ENCODE measurements around the gene TRAPPC2L. TPM values are rescaled to one million over a fixed set of nuclear protein-coding genes. Genes with fewer than 3 reads are reported as not detected.

Gene TRAPPC2L
- total and polyA plus RNA-seq, 4 donors, result 34.2 to 106 (median 48.5) TPM

DNA sequence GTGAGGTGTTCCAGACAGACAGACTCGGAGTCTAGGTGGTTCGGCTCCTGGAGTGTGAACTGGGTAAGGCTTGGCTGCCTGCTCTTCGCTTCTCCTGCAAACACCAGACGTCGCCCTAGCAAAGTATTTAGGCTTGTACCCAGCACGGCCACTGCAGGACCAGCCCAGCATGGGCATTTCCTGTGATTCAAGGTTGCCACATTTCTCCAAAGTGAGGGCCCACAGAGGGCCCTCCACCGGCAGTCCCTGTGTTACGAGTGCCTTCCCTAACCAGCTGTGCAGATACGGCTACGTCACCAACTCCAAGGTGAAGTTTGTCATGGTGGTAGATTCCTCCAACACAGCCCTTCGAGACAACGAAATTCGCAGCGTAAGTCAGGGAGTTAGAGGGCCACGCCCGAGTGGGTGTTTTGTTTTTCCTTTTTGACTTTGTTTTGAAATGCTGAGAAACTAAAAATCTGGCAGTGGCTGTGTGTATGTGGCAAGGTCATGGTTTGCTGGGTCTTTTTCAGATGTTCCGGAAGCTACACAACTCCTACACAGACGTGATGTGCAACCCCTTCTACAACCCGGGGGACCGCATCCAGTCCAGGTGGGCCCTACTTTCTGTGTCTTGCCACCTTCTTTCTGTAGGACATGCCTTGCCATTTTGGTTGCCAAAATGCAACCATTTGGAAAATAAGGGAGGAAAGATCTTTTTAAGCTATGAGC is 2.6 kb downstream of the TRAPPC2L start:
- no peak for DNase-seq
- Histone ChIP-seq H3K27me3 (ENCODE audit: control insufficient read depth in 3 of 3, insufficient read depth in 3 of 3, low read length in 2 of 3) (no peaks in the 10 kb centered on the region), H3K9ac (ENCODE audit: insufficient read depth in 1 of 2, low read length in 2 of 2) (no peak overlapping the region), H3K4me1 (ENCODE audit: control insufficient read depth in 5 of 5, insufficient read depth in 5 of 5, low read length in 5 of 5) (peaks cover 0 to 16% (median 7%) of the 10 kb centered on the region in 5 donors), H3K4me3 (no peak overlapping the region), H3K27ac (ENCODE audit: low read depth in 1 of 2, low read length in 1 of 2) (no peak overlapping the region), H3K9me3 (ENCODE audit: control insufficient read depth in 4 of 4, insufficient read depth in 3 of 4, low read length in 3 of 4) (no peaks in the 10 kb centered on the region), H3K36me3 (ENCODE audit: control insufficient read depth in 4 of 4, insufficient read depth in 4 of 4, low read length in 4 of 4) (peaks cover 0 to 30% (median 21%) of the 10 kb centered on the region in 4 donors)
- TF ChIP-seq, protein P1, sequence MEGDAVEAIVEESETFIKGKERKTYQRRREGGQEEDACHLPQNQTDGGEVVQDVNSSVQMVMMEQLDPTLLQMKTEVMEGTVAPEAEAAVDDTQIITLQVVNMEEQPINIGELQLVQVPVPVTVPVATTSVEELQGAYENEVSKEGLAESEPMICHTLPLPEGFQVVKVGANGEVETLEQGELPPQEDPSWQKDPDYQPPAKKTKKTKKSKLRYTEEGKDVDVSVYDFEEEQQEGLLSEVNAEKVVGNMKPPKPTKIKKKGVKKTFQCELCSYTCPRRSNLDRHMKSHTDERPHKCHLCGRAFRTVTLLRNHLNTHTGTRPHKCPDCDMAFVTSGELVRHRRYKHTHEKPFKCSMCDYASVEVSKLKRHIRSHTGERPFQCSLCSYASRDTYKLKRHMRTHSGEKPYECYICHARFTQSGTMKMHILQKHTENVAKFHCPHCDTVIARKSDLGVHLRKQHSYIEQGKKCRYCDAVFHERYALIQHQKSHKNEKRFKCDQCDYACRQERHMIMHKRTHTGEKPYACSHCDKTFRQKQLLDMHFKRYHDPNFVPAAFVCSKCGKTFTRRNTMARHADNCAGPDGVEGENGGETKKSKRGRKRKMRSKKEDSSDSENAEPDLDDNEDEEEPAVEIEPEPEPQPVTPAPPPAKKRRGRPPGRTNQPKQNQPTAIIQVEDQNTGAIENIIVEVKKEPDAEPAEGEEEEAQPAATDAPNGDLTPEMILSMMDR (IDR thresholded peaks at IDR 0.05; ENCODE audit: control extremely low read depth, extremely low read depth), result no peak
- no peak for ATAC-seq (ENCODE audit: insufficient read depth, low FRiP score)
- WGBS, 2 donors, result 82 to 87% methylated on average over 20 of the region's 20 CpGs

GRCh38 chr16:88861359-88861758 is 4.4 kb downstream of the TRAPPC2L start:
- H3K9ac ChIP-seq (ENCODE audit: insufficient read depth in 1 of 2, low read length in 2 of 2), result no peak overlapping the region
- H3K4me3 ChIP-seq, result no peak overlapping the region
- 93 to 98% methylated on average over 19 of the region's 19 CpGs for WGBS, 2 donors
- H3K27ac ChIP-seq (ENCODE audit: low read depth in 1 of 2, low read length in 1 of 2), result no peak overlapping the region
- ATAC-seq (ENCODE audit: insufficient read depth, low FRiP score) (no peak), DNase-seq (no peak)
- H3K36me3 ChIP-seq (ENCODE audit: control insufficient read depth in 4 of 4, insufficient read depth in 4 of 4, low read length in 4 of 4), result peaks cover 0 to 30% (median 21%) of the 10 kb centered on the region in 4 donors
- TF ChIP-seq, protein P1 (IDR thresholded peaks at IDR 0.05; ENCODE audit: control extremely low read depth, extremely low read depth), result no peak
- no peaks in the 10 kb centered on the region for H3K9me3 ChIP-seq (ENCODE audit: control insufficient read depth in 4 of 4, insufficient read depth in 3 of 4, low read length in 3 of 4)
- H3K4me1 ChIP-seq (ENCODE audit: control insufficient read depth in 5 of 5, insufficient read depth in 5 of 5, low read length in 5 of 5), result peaks cover 0 to 13% (median 5%) of the 10 kb centered on the region in 5 donors
- H3K27me3 ChIP-seq (ENCODE audit: control insufficient read depth in 3 of 3, insufficient read depth in 3 of 3, low read length in 2 of 3), result no peaks in the 10 kb centered on the region

DNA sequence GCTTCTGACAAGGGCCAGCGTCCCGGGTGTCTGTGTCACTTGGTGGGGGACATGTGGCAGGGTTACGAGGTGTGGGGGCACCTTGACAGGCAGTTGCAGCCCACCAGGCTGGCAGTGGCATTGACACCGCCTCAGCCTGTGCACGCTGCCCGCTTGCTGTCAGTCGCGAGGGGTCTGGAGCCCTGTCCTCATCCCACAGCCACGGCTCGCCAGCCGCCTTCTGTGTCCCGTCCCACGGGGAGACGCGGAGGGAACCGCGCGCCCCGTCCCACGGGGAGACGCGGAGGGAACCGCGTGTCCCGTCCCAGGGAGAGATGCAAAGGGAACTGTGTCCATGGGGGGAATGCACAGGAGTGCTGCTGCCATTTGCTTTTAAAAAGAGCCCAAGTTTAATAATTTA is 6.0 kb downstream of the TRAPPC2L start:
- no peak overlapping the region for H3K9ac ChIP-seq (ENCODE audit: insufficient read depth in 1 of 2, low read length in 2 of 2)
- H3K27ac ChIP-seq (ENCODE audit: low read depth in 1 of 2, low read length in 1 of 2), result no peak overlapping the region
- ATAC-seq (ENCODE audit: insufficient read depth, low FRiP score) (no peak), DNase-seq (no peak)
- TF ChIP-seq, protein P1 (IDR thresholded peaks at IDR 0.05; ENCODE audit: control extremely low read depth, extremely low read depth), result no peak
- peaks cover 0 to 30% (median 21%) of the 10 kb centered on the region in 4 donors for H3K36me3 ChIP-seq (ENCODE audit: control insufficient read depth in 4 of 4, insufficient read depth in 4 of 4, low read length in 4 of 4)
- H3K4me1 ChIP-seq (ENCODE audit: control insufficient read depth in 5 of 5, insufficient read depth in 5 of 5, low read length in 5 of 5), result peaks cover 0 to 11% (median 5%) of the 10 kb centered on the region in 5 donors
- H3K4me3 ChIP-seq, result no peak overlapping the region
- 91 to 92% methylated on average over 25 of the region's 25 CpGs for WGBS, 2 donors
- H3K9me3 ChIP-seq (ENCODE audit: control insufficient read depth in 4 of 4, insufficient read depth in 3 of 4, low read length in 3 of 4), result no peaks in the 10 kb centered on the region
- no peaks in the 10 kb centered on the region for H3K27me3 ChIP-seq (ENCODE audit: control insufficient read depth in 3 of 3, insufficient read depth in 3 of 3, low read length in 2 of 3)

All from lung (tissue), 12 donors.